GM23248 (cell line): ENCODE data around the gene COX18. TPM values are rescaled to one million over a fixed set of nuclear protein-coding genes. Genes with fewer than 3 reads are reported as not detected.

Source experiments
- DNase-seq: peaks from one replicate; pipeline ENCODE4 v3.0.0-alpha.2; 2015
- H2AFZ ChIP-seq: fragments of 200-600 bp; sonication (generic); 2 replicates; pipeline ENCODE4 v1.6.1; 2016; ENCODE audit warnings: antibody characterized with exemption
- H3F3A ChIP-seq: fragments of 200-600 bp; sonication (generic); 2 replicates; pipeline ENCODE4 v1.6.1; 2016; ENCODE audit warnings: mild to moderate bottlenecking, antibody characterized with exemption, mixed run types; ENCODE audit not compliant: insufficient read depth
- H3K27ac ChIP-seq: fragments of 200-600 bp; sonication (generic); 2 replicates; pipeline ENCODE4 v1.5.1; 2016; ENCODE audit warnings: mild to moderate bottlenecking
- H3K27me3 ChIP-seq: fragments of 200-600 bp; sonication (generic); replicated peaks from 2 replicates; pipeline ENCODE4 v1.6.1; 2016; ENCODE audit warnings: mild to moderate bottlenecking; ENCODE audit not compliant: insufficient read depth
- H3K36me3 ChIP-seq: fragments of 200-600 bp; sonication (generic); 2 replicates; pipeline ENCODE4 v1.6.1; 2016; ENCODE audit warnings: low read depth, mild to moderate bottlenecking
- H3K4me1 ChIP-seq: fragments of 200-600 bp; sonication (generic); 2 replicates; pipeline ENCODE4 v1.6.1; 2016; ENCODE audit warnings: mild to moderate bottlenecking; ENCODE audit not compliant: insufficient read depth
- H3K4me2 ChIP-seq: fragments of 200-600 bp; sonication (generic); one replicate; pipeline ENCODE4 v1.6.1; 2016; ENCODE audit warnings: mild to moderate bottlenecking; ENCODE audit not compliant: unreplicated experiment
- H3K4me3 ChIP-seq: fragments of 200-600 bp; sonication (generic); 2 replicates; pipeline ENCODE4 v1.5.1; 2016; ENCODE audit warnings: mild to moderate bottlenecking
- H3K79me2 ChIP-seq: fragments of 200-600 bp; sonication (generic); 2 replicates; pipeline ENCODE4 v1.6.1; 2016; ENCODE audit warnings: mild to moderate bottlenecking; ENCODE audit not compliant: insufficient read depth
- H3K9ac ChIP-seq: fragments of 200-600 bp; sonication (generic); 2 replicates; pipeline ENCODE4 v1.6.1; 2016; ENCODE audit warnings: mild to moderate bottlenecking
- H3K9me2 ChIP-seq: fragments of 200-600 bp; sonication (generic); 2 replicates; pipeline ENCODE4 v1.6.1; 2016; ENCODE audit warnings: mixed run types, mild to moderate bottlenecking, moderate library complexity; ENCODE audit not compliant: insufficient read depth
- H3K9me3 ChIP-seq: fragments of 200-600 bp; sonication (generic); one replicate; pipeline ENCODE4 v1.6.1; 2017; ENCODE audit warnings: low read depth
- H4K20me1 ChIP-seq: fragments of 200-600 bp; sonication (generic); 2 replicates; pipeline ENCODE4 v1.6.0; 2016; ENCODE audit not compliant: insufficient read depth
- EZH2 ChIP-seq: fragments of 200-600 bp; sonication (generic); IDR thresholded peaks from 2 replicates; pipeline ENCODE4 v1.6.1; 2018; ENCODE audit warnings: antibody characterized with exemption, mild to moderate bottlenecking; ENCODE audit not compliant: insufficient read depth, poor library complexity, severe bottlenecking
- EZH2phosphoT487 ChIP-seq: fragments of 200-600 bp; sonication (generic); IDR thresholded peaks from 2 replicates; pipeline ENCODE4 v1.6.1; 2018; ENCODE audit warnings: antibody characterized with exemption, moderate library complexity, mild to moderate bottlenecking, low read depth; ENCODE audit not compliant: insufficient read depth
- WGBS, 2 experiments: methylation state at CpG; one replicate each; pipeline ENCODE4 v1.1.6; 2015 to 2017; ENCODE audit warnings: low lambda C conversion rate in 2 of 2, low coverage in 1 of 2; ENCODE audit errors: missing lambda C conversion rate in 2 of 2; 5-methylcytosine and 5-hydroxymethylcytosine counted together
- in situ Hi-C: fragments of 300-500 bp; cut with MboI; formaldehyde crosslinking; loops from 2 replicates; pipeline ENCODE4 v1.15.0; 2020
- polyA plus RNA-seq: library from polyadenylated mRNA; unstranded; fragments of >200 nt; fragmentation: Nextera tagmentation; extraction: Ambion mirVana; gene quantifications from 2 replicates; pipeline ENCODE4 v1.2.1, GENCODE V29; 2016
- small RNA-seq: library from RNA; depleted of rRNA; stranded (forward); fragments of <200 nt; gene quantifications from one replicate; pipeline ENCODE3, GENCODE V24; 2014; ENCODE audit warnings: low read depth, low replicate concordance
- total RNA-seq: library from RNA; depleted of rRNA; stranded (reverse); fragments of >200 nt; shearing (Covaris generic); gene quantifications from 2 replicates; pipeline ENCODE4 v1.2.3, GENCODE V29; 2014; rRNA removed

The COX18 gene
- total and polyA plus RNA-seq, 2 experiments from 2014 or later: 3.6 to 22.8 TPM

- no peaks in the 10 kb centered on the region for H3K36me3 ChIP-seq
- in situ Hi-C loops: loop anchor here (25.0 kb wide), 1 partner anchor 695 kb away; no protein-coding TSS in a partner anchor
- no peak overlapping the region for H3K4me3 ChIP-seq
- H2AFZ ChIP-seq: no peak overlapping the region
- no peak overlapping the region for H3K4me2 ChIP-seq
- DNase-seq: no peak
- 74 to 82% methylated on average over 1 of the region's 1 CpG for WGBS, 2 experiments
- H3K9me3 ChIP-seq: no peaks in the 10 kb centered on the region
- peaks cover 6% of the 10 kb centered on the region; the same call in 1 of the 2 replicates for H3K27me3 ChIP-seq
- no peaks in the 10 kb centered on the region for H3K4me1 ChIP-seq
- no peaks in the 10 kb centered on the region for H4K20me1 ChIP-seq
- H3K79me2 ChIP-seq: no peaks in the 10 kb centered on the region
- TF ChIP-seq EZH2 (no peak), EZH2phosphoT487 (no peak)
- no peak overlapping the region for H3K27ac ChIP-seq
- no peaks in the 10 kb centered on the region; the same call in 1 of the 2 replicates for H3K9me2 ChIP-seq
- H3F3A ChIP-seq: no peaks in the 10 kb centered on the region
- no peak overlapping the region for H3K9ac ChIP-seq
These were observed 61.9 kb downstream of the COX18 start for GRCh38 chr4:73007526-73008100.

- Histone ChIP-seq H3K4me3 (no peak overlapping the region), H3K4me2 (no peak overlapping the region), H3K9me3 (no peaks in the 10 kb centered on the region), H3F3A (no peaks in the 10 kb centered on the region), H3K36me3 (no peaks in the 10 kb centered on the region), H3K9ac (no peak overlapping the region), H2AFZ (no peak overlapping the region), H3K9me2 (no peaks in the 10 kb centered on the region; the same call in 1 of the 2 replicates), H3K27me3 (peaks cover 6% of the 10 kb centered on the region; the same call in 1 of the 2 replicates), H3K4me1 (no peaks in the 10 kb centered on the region), H3K27ac (no peak overlapping the region), H4K20me1 (no peaks in the 10 kb centered on the region), H3K79me2 (no peaks in the 10 kb centered on the region)
- 73 to 74% methylated on average over 6 of the region's 6 CpGs for WGBS, 2 experiments
- no peak for DNase-seq
- in situ Hi-C loops: loop anchor here (25.0 kb wide), 1 partner anchor 694 kb away; no protein-coding TSS in a partner anchor
- no peak for TF ChIP-seq EZH2
- no peak for TF ChIP-seq EZH2phosphoT487
These were observed 63.1 kb downstream of the COX18 start for GRCh38 chr4:73006286-73006990.

GRCh38 chr4:73005514-73005913, 64.0 kb downstream of the COX18 start:
- Histone ChIP-seq H3K27ac (no peak overlapping the region), H3K79me2 (no peaks in the 10 kb centered on the region), H3K9me2 (no peaks in the 10 kb centered on the region; the same call in 1 of the 2 replicates), H3K4me2 (no peak overlapping the region), H3K9me3 (no peaks in the 10 kb centered on the region), H3K27me3 (peaks cover 6% of the 10 kb centered on the region; the same call in 1 of the 2 replicates), H3K9ac (no peak overlapping the region), H3K36me3 (no peaks in the 10 kb centered on the region), H4K20me1 (no peaks in the 10 kb centered on the region), H3K4me1 (no peaks in the 10 kb centered on the region), H3F3A (no peaks in the 10 kb centered on the region), H3K4me3 (no peak overlapping the region), H2AFZ (no peak overlapping the region)
- DNase-seq: no peak
- TF ChIP-seq EZH2phosphoT487: no peak
- TF ChIP-seq EZH2: no peak
- WGBS, 2 experiments: 33 to 42% methylated on average over 1 of the region's 1 CpG
- in situ Hi-C loops: loop anchor here (25.0 kb wide), 1 partner anchor 693 kb away; no protein-coding TSS in a partner anchor

Small RNAs within 50 kb of the gene (small RNA-seq; reads per million reads assigned to genes)
- not detected for gene RNU6ATAC5P

Other genes starting within 250 kb of the COX18 start
- gene ANKRD17, start 189.1 kb upstream of the COX18 start, total RNA-seq: 34.8 and 61.0 TPM in 2 replicates
- 22.2 and 22.7 TPM in 2 replicates for gene ANKRD17, start 189.1 kb upstream of the COX18 start, polyA plus RNA-seq